Stimulated activated CD8-positive, alpha-beta memory T cell treated with anti-CD3 and anti-CD28 coated beads, Interleukin-15, amount 100 ng/mL, for 24 hours (primary cell): ENCODE measurements around the gene DHX32.

Experiments used
- DNase-seq: peaks from one replicate; pipeline ENCODE4 v3.0.0-alpha.2; 2020; ENCODE audit warnings: low read depth

DHX32 gene

DNA sequence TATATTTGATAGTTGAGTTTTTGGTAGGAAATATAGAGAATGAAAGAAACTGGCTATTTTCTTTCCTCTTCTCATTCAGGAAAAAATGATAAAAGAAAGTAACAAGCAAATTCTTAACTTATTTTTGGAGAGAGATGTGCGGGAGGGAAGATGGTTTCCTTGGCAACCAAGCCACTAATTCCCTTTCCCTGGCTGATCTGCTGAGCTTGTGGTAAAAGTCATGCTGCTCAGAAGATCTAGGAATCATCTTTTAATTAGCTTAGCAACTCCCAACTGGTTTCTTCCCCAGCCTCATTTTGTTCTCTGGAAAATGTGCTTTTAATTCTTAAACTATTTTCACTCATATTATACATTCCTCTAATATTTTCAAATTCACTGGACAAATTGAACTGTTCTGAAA, 69.8 kb downstream of the DHX32 start:
- DNase-seq: no peak

DNA sequence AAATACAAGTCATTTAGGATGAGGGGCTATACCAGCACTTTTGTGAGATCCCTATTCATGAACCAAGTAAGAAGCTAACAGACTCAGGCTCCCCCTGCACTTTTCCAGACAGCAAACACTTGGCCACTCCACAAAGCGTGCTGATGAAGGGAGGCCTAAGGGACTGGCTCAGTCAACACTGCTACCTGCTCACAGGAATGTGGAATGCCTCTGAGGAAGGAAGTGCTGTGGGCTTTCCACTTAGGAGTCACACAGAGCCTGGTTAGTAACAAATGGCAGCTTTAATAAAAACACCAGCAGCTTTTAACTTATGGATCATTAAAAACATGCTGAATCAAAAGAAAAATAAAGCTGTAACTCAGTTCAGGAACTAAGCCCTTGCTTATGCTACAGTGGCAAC, 73.0 kb downstream of the DHX32 start:
- DNase-seq: no peak

DNA sequence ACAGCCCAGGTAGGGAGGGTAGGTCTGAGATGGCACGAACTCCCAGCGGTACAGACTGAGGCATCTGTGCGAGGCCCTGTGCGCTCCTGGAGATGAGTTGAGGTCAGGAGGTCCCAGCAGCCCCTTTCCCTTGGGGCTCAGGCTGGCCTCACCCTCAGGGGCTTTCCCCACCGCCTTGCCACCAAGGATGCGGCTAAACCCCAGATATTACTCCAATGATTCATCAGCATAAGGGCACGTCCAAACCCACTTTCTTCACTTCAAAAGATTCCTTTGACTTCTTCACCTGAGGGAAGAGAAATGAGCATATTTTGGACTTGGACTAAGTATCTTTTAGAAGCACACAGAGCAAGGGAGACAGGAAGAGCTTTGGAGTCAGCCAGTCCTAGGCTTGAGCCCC, 78.4 kb downstream of the DHX32 start:
- no peak for DNase-seq

DNA sequence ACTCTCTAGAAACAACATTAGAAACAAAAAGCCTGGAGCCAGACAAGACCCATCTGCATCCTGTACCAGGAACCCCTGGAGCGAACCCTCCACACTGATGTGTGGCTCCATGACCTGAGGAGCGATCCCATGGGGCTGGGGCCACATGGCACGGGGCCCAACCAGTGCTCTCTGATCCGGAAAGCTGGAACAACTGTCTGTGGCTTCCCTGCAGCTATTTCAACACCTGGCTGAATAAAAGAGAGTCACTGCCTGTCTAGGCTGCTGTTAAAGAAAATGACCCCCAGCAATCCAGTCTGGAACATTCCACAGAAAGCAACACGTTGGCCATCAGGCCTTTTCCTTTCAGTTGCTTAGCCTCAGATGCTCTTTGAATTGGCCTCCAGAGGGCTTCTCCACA, 79.0 kb downstream of the DHX32 start:
- DNase-seq: no peak

DNA sequence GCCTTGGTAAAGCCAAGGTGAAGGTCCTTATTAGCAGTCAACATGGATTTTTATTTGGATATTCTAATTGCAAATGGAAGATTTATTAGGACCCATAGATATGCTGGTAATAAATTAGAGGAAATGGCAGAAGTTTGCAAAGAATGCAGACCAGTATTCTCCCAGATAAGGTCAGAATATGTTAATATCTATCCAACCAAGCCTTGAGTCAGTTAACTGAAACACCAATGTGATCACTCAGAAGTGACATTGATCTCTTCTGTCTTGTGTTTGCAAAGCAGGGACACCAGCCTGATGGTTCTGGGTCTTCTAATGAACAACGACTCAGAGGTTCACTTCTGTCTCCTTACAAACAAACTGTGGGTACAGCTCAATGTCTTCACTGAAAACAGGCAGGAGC, 79.5 kb downstream of the DHX32 start:
- no peak for DNase-seq

DNA sequence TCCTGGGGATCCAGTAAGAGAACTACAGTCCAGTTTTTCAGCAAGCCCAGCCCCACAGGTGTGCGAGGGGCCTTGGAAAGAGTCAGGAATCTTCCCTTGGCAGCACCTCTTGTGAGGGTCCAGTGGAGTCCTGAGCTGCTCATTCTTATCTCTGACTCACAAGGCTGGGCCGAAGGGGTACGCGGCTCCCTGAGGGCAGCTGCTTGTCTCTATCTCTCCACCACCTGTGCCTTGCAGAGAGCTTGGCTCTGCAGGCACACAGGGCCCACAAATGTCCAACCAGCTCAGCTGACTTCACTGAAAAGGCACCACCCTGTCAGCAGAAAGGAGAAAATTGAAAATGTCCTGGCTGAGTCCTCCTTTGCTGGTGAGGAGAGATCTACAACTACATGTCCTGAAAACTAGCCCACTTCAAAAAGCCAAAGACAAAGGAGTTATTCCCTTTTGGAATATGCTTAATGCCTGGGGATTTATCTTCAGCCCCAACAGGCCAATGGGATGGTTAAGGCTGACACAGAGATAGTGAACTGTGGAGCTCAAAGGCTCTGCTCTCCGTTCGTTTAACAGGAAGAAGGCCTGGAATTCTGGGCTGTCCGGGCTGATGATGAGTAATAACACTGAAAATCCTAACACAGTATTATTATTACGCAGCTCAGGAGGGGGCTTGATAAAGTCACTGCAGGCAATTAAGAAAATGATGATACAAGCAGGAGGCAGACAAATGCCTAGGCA, 81.5 kb downstream of the DHX32 start:
- no peak for DNase-seq

DNA sequence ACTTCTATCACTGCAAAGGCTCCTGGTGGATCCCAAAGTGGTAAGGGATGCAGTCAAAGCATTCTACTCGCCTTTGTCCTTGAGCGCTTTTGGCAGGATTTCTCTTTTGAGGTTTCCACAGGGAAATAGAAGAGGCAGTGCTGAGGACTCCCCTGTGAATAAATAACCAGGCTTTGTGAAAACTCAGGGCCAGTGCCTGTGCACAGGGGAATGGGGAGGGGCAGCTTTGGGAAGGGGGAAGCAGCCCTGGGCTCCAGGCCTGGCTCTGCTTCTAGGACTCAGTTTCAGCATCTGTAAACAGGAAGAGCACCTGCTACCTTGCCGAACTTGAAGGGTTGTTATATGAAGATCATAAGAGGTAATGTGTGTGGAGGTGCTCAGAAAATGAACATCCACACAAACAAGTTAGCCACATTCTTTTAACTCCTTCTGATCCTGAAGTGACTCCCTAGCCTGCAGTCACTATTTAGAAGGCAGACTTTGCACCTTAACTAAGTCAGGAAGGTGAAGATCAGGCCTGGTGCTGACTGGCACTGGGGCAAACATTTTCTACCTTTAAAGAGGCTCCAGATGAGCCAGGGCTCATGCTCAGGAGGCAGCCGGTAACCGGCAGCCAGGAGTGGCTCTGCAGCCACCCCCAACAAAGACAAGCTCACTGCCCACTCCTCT, 83.0 kb downstream of the DHX32 start:
- no peak for DNase-seq

DNA sequence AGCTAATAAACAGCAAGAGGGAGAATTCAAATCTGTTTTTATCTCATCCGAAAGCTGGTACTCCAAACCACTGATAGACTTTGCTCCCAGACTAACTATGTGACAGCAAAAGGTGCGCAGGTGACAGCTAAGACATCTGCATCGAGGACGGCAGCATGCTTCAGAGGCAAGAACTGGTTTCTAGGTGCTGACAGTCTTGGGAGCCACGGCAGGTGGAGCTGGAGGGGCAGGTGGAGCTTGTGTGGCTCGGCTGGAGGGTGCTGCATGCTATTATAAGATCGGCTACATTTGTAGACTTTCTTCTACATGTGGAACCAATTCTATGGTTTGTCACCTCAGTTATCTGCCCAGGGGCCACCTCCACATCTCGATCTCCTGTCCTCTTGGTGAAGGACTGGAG, 83.7 kb downstream of the DHX32 start:
- DNase-seq: no peak

DNA sequence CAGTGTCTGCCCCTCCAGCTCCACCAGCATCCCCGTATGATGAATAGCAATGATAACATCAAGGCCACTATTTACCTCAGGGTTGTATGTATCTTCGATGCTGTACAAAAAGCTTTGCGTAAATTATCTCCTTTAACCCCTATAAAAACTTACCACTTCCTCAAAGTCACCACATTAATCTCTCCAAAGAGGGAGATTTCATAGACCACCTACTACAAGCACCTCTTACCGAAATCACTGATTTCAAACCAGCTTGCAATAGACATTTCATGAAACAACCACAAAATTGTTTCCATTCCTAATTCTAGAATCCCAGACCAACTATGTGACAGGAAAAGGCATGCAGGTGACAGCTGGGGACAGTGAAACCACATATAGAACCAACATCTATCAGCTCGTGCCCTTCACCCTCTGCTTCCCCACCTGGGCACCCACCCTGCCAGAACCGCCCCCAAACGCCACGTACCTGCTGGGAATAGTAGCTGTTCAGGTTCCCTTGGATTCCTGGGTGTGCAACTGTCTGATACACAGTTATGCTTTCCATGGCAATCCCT, 85.4 kb downstream of the DHX32 start:
- no peak for DNase-seq

DNA sequence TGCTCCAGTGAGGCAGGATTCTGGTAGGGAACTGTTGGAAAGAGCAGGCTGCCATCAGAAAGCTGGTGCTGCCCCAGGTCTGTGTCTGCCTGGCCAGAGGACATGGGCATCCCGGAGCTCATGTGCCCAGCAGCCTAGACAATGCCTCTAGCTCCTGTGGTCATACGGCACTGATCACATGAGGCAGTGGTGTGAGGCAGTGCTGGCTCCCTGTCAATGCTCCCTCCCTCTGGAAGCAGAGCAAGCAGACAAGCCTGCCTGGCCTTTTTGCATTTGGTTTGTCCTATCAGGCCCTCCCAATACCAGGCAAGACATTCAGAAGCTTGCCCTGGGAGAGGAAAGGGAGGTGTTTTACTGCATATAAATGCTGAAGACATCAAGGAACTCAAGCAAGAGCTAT, 86.0 kb downstream of the DHX32 start:
- no peak for DNase-seq

DNA sequence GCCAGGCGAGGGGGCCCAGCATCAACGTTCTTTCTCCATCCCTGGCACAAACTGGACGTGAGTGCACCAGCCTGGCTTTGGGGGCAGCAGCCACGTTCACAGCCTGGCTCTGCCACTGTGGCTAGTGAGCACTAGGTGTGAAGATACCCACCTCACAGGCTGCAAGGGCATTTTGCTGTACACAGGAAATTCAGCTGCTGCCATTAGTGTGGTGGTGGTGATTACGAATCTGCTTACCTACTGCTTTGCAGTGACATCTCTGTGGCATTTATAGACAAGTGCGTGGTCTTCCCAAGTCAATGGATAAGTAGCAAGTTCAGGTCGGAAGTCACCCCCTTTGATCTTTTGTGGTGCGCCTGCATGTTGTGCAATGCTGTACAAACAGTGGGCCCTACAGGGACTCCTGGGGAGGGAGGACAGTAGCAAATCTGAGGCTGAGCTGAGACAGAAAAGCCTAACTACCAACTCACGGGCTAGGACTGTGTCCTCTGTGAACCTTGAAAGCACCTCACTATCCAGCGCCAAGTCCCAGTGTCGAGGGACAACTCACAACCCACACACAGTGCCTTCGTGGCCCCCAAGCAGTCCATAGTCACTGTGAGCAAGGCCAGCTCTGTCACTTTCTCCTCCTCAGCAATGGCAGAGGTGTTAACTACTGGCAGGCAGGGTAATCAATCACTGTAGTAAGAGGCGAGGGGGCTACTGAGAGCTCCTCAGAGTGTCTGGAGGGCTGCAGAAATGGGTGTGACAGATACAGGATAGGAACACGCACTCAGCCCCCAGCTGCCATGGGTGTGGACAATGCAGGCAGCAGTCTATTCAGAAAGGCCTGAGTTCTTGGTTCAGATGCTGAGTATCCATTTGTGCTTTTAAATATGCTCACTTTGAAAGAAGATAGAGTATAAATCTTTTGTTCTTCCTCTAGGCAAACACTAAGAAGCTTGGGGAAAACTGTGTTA, 88.5 kb downstream of the DHX32 start:
- DNase-seq: no peak

DNA sequence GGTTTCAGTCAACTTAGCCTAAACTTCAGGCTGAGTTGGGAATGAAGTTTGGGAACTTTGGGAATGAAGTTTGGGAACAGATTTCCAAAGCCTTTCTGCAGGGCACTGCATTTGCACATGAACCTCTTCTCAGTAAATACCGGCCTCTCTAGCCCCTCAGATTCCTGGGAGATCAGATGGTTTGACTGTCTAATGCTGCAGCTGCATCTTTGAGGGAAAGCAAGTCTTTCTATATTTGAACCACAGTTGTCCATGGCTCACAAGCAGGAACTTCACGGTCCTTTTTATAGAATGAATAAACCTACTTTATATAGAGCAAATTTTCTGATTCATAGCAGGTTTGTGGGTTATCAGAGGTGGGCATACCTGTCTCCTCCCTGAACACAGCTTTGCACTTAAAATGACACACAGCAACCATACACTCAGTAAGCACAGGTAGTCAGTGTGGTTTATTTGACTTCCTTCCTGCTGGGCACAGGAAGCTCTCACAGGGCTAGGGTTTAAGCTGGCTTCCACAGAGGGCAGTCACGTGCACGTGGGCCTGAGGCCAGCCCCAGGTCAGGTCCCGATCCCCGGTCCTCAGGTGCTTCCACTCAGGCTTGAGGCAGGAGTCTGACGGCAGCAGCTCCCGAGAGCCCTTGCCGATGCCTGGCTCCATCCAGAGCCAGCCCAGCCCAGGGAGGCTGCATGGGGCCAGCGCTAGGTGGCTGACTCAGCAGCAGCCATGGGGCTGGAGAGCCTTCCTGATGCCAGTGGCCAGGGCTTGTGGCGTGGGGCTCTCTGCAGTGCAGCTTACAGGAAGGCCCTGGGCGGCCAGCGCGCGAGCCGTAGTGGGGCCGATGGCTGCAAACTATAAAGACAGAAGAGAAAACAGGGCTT, 92.7 kb downstream of the DHX32 start:
- no peak for DNase-seq
